HG03060 (cell line): ENCODE data around the gene ATL3.
"Not testable (repeated sequence)": the region's sequence is repeated elsewhere in the genome, so short reads cannot be mapped to it uniquely, and the experiment has no call there.

ENCODE experiments used
- ATAC-seq: cut with Tn5 transposase; IDR thresholded peaks from one replicate; pipeline ENCODE4 v1.9.1; 2021; ENCODE audit warnings: low read depth, moderate number of reproducible peaks; ENCODE audit not compliant: unreplicated experiment

Gene ATL3

DNA sequence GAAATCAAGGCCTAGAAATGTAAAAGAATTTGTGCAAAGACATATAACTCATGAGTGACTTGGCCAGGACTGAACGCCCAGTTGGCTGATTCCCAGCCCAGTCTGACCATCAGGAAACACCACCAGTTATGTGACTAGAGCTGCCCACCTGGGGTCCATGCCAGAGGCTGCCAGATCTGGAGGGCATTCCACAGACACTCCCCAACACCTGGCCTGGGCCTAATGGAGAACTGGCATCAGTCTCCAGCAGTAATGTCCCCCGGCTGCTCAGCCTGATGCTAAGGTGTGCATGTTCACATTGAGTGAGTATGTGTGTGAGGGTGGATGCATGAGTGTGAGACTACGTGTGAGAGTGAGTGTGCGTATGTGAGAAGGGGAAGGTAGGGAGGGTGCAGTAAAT, 72.6 kb downstream of the ATL3 start:
- no peak for ATAC-seq

DNA sequence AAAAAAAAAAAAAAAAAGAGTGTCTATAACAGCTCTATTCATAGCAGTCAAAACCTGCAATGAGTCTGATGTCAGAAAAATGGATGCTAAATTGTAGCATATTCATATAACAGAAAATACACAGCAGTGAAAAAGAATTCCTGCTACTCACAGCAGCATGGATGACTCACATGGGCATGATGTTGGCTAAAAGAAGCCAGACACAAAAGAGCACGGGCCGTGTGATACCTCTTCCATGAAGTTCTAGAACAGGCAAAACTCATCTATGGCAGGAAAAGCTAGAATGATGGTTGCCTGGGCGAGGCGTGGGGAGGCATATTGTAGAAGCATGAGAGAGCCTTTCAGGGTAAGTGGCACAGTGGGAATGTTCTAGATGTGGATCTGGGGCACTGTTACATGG, 75.9 kb downstream of the ATL3 start:
- no peak for ATAC-seq

DNA sequence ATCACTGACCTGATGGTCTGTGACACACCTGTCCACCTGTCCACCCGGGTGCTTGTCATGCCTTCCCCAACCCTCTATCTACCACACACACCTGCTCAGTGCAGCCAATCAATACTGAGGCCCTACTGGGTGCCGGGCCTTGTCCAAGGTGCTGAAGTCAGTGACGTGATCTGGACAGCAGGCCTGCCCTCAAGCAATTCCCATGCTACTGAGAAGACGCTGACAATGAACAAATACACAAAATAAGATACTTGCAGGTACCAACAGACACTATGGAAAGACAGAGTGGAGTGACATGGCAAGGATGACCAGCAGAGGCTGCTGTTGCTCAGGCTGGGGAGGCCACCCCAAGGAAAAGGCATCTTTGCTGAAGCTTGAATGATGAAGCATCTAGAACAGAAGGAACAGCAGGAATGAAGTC, 78.2 kb downstream of the ATL3 start:
- no peak for ATAC-seq

DNA sequence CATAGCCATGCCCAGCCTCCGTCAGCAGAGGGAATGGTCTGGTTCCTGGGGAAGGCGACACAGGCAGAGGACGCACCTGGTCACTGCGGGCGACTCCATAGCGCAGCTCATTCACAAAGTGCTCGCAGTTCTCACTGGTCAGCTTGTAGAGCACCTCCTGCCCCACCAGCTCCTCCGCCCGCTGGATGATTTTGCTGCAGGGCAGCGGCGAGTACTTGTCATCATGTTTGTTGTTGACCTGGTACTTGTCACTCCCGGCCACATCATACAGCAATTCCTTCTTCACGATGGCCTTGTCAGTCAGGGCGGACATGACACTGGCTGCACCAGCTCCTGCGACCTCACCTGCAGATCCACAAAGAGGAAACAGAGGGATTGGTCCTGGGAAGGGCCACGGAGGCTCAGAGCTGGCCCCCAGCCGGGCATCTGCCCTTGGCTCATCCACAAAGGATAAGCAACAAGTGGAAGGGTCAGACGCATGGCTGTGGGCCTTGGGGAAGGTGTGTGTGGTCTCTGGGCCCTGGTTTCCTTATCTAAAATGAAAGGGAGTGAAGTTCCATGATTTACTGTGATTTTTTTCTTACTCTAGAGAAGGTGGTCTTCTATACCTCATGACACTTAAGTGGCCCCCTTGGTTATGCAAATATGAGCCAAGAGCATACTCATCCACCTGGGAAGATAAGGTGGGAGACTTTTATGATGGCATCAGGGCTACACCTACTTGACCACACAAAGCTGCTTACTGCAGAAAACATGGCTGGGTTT, 81.0 kb downstream of the ATL3 start:
- ATAC-seq, result no peak

DNA sequence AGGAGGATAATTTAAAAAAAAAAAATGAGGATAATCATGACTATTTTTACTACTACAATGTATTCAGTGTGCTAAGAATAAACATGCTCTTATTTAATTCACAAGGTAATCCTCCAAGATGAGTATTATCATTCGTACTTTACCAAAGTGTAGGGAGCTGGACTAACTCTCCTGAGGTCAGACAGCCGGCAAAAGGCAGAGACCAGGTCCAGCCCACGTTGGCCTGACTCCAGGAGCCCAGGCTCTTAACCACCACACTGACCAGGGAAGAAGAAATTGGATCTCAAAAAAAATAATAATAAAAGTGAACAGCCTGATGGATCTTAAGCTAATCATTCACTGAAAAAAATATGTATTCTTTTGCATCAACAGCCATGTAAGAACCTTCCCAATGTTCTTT, 82.2 kb downstream of the ATL3 start:
- ATAC-seq, result no peak

DNA sequence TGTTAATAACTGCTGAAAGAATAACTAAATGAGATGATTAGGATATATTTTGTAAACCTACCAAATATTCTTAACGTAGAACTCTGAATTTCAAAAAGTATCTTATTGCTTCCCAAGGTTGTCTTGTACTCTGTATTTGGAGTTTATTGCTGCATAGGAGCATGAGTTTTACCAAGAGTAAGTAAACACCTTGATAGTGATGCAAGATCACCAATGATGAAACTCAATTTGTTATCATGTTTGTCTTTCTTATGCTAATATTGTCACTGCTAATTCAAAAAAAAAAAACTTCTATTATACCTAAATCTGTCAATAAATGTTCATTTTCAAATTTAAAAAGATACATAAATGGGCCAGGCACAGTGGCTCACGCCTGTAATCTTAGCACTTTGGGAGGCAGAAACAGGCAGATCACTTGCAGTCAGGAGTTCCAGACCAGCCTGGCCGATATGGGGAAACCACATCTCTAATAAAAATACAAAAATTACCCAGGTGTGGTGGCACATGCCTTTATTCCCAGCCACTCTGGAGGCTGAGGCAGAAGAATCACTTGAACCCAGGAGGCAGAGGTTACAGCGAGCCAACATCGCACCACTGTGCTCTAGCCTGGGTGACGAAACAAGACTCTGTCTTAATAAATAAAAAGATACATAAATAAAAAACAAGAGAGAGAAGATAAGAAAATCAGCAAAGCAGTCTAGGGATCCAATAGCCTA, 84.6 kb downstream of the ATL3 start:
- ATAC-seq, result no peak

DNA sequence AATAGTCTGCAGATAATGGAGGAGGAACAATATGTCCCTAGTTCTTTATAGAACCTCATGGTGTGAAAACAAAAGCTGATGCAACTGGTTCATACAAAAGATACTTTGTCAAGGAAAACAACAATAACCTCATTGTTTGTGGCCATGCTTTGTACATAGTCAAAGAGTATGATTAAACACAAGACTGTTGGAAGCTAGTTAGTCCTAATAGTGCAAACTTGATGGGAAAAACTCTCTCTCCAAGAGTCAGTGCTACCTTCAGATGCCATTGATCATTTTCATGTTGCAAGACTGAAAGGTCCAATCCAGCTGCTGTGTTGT, 87.9 kb downstream of the ATL3 start:
- ATAC-seq, result no peak

DNA sequence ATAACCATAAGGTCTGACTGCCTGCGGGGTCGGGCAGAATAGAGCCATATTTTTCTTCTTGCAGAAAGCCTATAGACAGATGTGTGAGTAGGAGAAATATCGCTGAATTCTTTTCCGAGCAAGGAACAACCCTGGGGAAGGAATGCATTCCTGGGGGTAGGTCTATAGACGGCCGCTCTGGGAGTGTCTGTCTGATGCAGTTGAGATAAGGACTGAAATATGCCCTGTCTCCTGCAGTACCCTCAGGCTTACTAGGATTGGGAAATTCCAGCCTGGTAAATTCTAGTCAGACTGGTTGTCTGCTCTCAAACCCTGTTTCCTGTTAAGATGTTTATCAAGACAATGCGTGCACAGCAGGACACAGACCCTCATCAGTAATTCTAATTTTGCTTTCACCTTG, 90.0 kb downstream of the ATL3 start:
- not testable (repeated sequence) for ATAC-seq

DNA sequence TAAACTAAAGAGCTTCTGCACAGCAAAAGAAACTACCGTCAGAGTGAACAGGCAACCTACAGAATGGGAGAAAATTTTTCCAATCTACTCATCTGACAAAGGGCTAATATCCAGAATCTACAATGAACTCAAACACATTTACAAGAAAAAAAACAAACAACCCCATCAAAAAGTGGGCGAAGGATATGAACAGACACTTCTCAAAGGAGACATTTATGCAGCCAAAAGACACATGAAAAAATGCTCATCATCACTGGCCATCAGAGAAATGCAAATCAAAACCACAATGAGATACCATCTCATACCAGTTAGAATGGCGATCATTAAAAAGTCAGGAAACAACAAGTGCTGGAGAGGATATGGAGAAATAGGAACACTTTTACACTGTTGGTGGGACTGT, 92.3 kb downstream of the ATL3 start:
- ATAC-seq, result not testable (repeated sequence)

DNA sequence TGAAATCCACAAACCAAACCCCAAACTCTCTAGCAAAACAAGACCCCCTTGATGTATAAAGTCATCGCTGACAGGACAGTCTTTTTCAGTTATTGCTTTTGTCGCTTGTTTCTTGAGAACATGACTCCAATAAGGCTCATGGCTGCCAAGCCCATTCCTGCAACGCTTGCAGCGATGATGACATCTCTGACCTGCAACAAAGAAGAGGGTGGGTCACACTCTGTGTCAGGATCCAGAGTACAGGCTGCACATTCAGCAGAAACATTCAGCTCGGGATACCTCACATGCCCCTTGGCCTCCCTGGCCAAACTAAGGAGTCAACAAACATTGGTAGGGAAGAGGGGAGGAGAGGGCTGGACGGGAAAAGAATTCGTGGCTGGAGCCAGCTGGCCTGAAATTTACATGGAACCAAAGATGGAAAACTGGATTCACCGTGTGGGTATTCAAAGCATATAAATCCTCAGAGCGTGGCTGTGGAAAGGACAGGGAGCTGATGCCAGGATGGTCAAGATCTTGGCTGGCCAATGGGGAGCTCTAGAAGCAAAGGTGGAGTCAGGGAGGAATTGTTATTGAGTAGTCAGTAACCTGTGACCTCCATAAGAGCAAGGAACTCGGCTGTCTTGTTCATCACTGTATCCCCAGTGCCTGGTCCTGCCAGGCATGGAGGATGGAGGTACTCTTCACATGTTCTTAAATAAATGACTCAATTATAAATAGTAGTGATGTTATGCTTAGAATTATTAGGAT, 96.1 kb downstream of the ATL3 start:
- ATAC-seq, result no peak
